ENCODE data around the gene BAIAP2.

The BAIAP2 gene

GRCh38 chr17:81095383-81095762 lies 60.4 kb downstream of the BAIAP2 start:
- no peak for TF ChIP-seq CTCF (IDR thresholded peaks at IDR 0.05)
- no peak for TF ChIP-seq ZFX (IDR thresholded peaks at IDR 0.05; ENCODE audit: borderline replicate concordance)
- no peak overlapping the region for H3K27ac ChIP-seq

- TF ChIP-seq ZFX (IDR thresholded peaks at IDR 0.05; ENCODE audit: borderline replicate concordance) (no peak), CTCF (IDR thresholded peaks at IDR 0.05) (no peak)
- H3K27ac ChIP-seq: no peak overlapping the region
Observed at GRCh38 chr17:81096741-81097133, 61.8 kb downstream of the BAIAP2 start.

- H3K27ac ChIP-seq: no peak overlapping the region
- TF ChIP-seq CTCF (IDR thresholded peaks at IDR 0.05): no peak
- no peak for TF ChIP-seq ZFX (IDR thresholded peaks at IDR 0.05; ENCODE audit: borderline replicate concordance)
Observed at GRCh38 chr17:81097134-81097942, 62.4 kb downstream of the BAIAP2 start.

GRCh38 chr17:81097943-81098308 lies 63.0 kb downstream of the BAIAP2 start:
- TF ChIP-seq ZFX (IDR thresholded peaks at IDR 0.05; ENCODE audit: borderline replicate concordance) (no peak), CTCF (IDR thresholded peaks at IDR 0.05) (no peak)
- no peak overlapping the region for H3K27ac ChIP-seq

GRCh38 chr17:81099888-81100287 lies 64.9 kb downstream of the BAIAP2 start:
- TF ChIP-seq ZFX (IDR thresholded peaks at IDR 0.05; ENCODE audit: borderline replicate concordance) (no peak), CTCF (IDR thresholded peaks at IDR 0.05) (no peak)
- no peak overlapping the region for H3K27ac ChIP-seq

- no peak for TF ChIP-seq ZFX (IDR thresholded peaks at IDR 0.05; ENCODE audit: borderline replicate concordance)
- H3K27ac ChIP-seq: no peak overlapping the region
Observed at GRCh38 chr17:81100668-81101067, 65.7 kb downstream of the BAIAP2 start.

- no peak overlapping the region for H3K27ac ChIP-seq
- peak; percentile 100 for TF ChIP-seq CTCF (IDR thresholded peaks at IDR 0.05)
- no peak for TF ChIP-seq ZFX (IDR thresholded peaks at IDR 0.05; ENCODE audit: borderline replicate concordance)
Observed at GRCh38 chr17:81101614-81102306, 66.8 kb downstream of the BAIAP2 start.
